GM12878 (cell line): Measurements from ENCODE around the gene ARIH2. TPM values are rescaled to one million over a fixed set of nuclear protein-coding genes. Genes with fewer than 3 reads are reported as not detected.
A peak's percentile ranks its signal among the peaks of the same experiment; 100 is the strongest.

ENCODE experiments used
- ATF3 ChIP-seq: IDR thresholded peaks from 2 replicates; pipeline ENCODE4 v1.6.1; 2011; ENCODE audit warnings: low read depth, mild to moderate bottlenecking, low read length, moderate library complexity, borderline replicate concordance; ENCODE audit errors: extremely low read depth
- CBX3 ChIP-seq: fragments of 200-600 bp; sonication (generic); IDR thresholded peaks from 2 replicates; pipeline ENCODE4 v1.6.1; 2016; ENCODE audit warnings: low read depth, borderline replicate concordance
- EGR1 ChIP-seq, 2 experiments: IDR thresholded peaks; 1 replicate in 1 of 2; 2 replicates in 1 of 2; pipeline ENCODE4 v1.6.1; 2011 to 2012; ENCODE audit warnings: low read depth in 2 of 2, low read length in 2 of 2, borderline replicate concordance in 1 of 2, mild to moderate bottlenecking in 1 of 2, moderate library complexity in 1 of 2
- EP300 ChIP-seq, 2 experiments: fragments of 150-350 bp in 1 of 2; IDR thresholded peaks; 2 replicates each; pipeline ENCODE4 v1.6.1; 2011 to 2012; ENCODE audit warnings: low read depth in 2 of 2, low read length in 2 of 2, borderline replicate concordance in 1 of 2, improper control_type of control experiment in 1 of 2, inconsistent platforms in 1 of 2; ENCODE audit not compliant: control insufficient read depth in 1 of 2
- FOS ChIP-seq: IDR thresholded peaks from 3 replicates; pipeline ENCODE4 v1.6.1; 2011; ENCODE audit warnings: borderline replicate concordance; ENCODE audit not compliant: insufficient read length; ENCODE audit errors: extremely low read depth
- FOXK2 ChIP-seq: fragments of 450-650 bp; IDR thresholded peaks from 2 replicates; pipeline ENCODE4 v1.6.1; 2017; ENCODE audit warnings: mild to moderate bottlenecking, moderate library complexity
- GATAD2B ChIP-seq: fragments of 450-650 bp; conservative IDR thresholded peaks from 2 replicates; pipeline ENCODE4 v1.6.1; 2017; ENCODE audit warnings: low read depth, mild to moderate bottlenecking, moderate library complexity
- HCFC1 ChIP-seq: fragments of 150-350 bp; IDR thresholded peaks from 2 replicates; pipeline ENCODE4 v1.6.1; 2014; ENCODE audit warnings: low read length
- IKZF1 ChIP-seq: fragments of 450-650 bp; conservative IDR thresholded peaks from 2 replicates; pipeline ENCODE4 v1.6.1; 2017; ENCODE audit warnings: antibody characterized with exemption, mild to moderate bottlenecking
- MEF2B ChIP-seq: fragments of 450-650 bp; IDR thresholded peaks from 2 replicates; pipeline ENCODE4 v1.6.1; 2018; ENCODE audit warnings: mild to moderate bottlenecking, moderate library complexity; ENCODE audit not compliant: partially characterized antibody, poor library complexity, severe bottlenecking
- MLLT1 ChIP-seq: fragments of 450-650 bp; IDR thresholded peaks from 2 replicates; pipeline ENCODE4 v1.6.1; 2016; ENCODE audit warnings: mild to moderate bottlenecking
- NR2C2 ChIP-seq: IDR thresholded peaks from 2 replicates; pipeline ENCODE4 v1.6.1; 2011; ENCODE audit warnings: borderline replicate concordance, low read depth; ENCODE audit not compliant: control insufficient read depth, insufficient read length
- POLR2A ChIP-seq: IDR thresholded peaks from 2 replicates; pipeline ENCODE4 v1.6.1; 2011; ENCODE audit warnings: low read depth, mild to moderate bottlenecking, low read length
- RAD21 ChIP-seq: IDR thresholded peaks from 2 replicates; pipeline ENCODE4 v1.6.1; 2011; ENCODE audit warnings: mild to moderate bottlenecking, low read depth, low read length, moderate library complexity; ENCODE audit not compliant: insufficient read depth
- SMARCA5 ChIP-seq: fragments of 450-650 bp; IDR thresholded peaks from 2 replicates; pipeline ENCODE4 v1.6.1; 2017; ENCODE audit warnings: mild to moderate bottlenecking
- SP1 ChIP-seq: IDR thresholded peaks from one replicate; pipeline ENCODE4 v1.6.1; 2011; ENCODE audit warnings: low read depth, low read length
- SPI1 ChIP-seq: IDR thresholded peaks from 2 replicates; pipeline ENCODE4 v1.6.1; 2011; ENCODE audit warnings: low read depth, mild to moderate bottlenecking, low read length, moderate library complexity, borderline replicate concordance; ENCODE audit not compliant: insufficient read depth
- SUPT20H ChIP-seq: IDR thresholded peaks from 2 replicates; pipeline ENCODE4 v1.6.1; 2011; ENCODE audit warnings: low read depth, mild to moderate bottlenecking, low read length, moderate library complexity, borderline replicate concordance; ENCODE audit not compliant: control insufficient read depth
- YY1 ChIP-seq: IDR thresholded peaks from 2 replicates; pipeline ENCODE4 v1.6.1; 2011; ENCODE audit warnings: low read depth, mild to moderate bottlenecking, low read length
- ZBED1 ChIP-seq: IDR thresholded peaks from 2 replicates; pipeline ENCODE4 v1.6.1; 2016; ENCODE audit warnings: borderline replicate concordance
- polyA plus RNA-seq, 11 experiments: library from polyadenylated mRNA; depleted of rRNA in 4 of 11; unstranded in 6 of 11; stranded (reverse) in 5 of 11; fragments of >200 nt; fragmentation: Nextera tagmentation in 4 of 11; fragmentation: Illumina TruSeq in 1 of 11; extraction: Ambion mirVana in 4 of 11; extraction: Trizol in 1 of 11; gene quantifications; 1 replicate in 1 of 11; 2 replicates in 10 of 11; pipeline versions ENCODE4 v1.2.1 to v1.2.3, GENCODE V29; 2011 to 2016; ENCODE audit warnings: inconsistent platforms in 2 of 11, missing spikeins in 2 of 11, low read depth in 1 of 11
- total RNA-seq, 4 experiments: library from RNA; depleted of rRNA in 3 of 4; stranded (reverse); fragments of >200 nt in 3 of 4; fragmentation: Illumina TruSeq in 1 of 4; extraction: Trizol in 1 of 4; gene quantifications; 2 replicates each; pipeline versions ENCODE4 v1.2.1 to v1.2.3, GENCODE V29; 2013 to 2021
- TF ChIP-seq, protein P1 (sequence below): fragments of 450-650 bp; IDR thresholded peaks from 2 replicates; pipeline ENCODE4 v1.6.1; 2017; ENCODE audit warnings: mild to moderate bottlenecking, moderate library complexity
- TF ChIP-seq, protein P2 (sequence below): fragments of 450-650 bp; conservative IDR thresholded peaks from 2 replicates; pipeline ENCODE4 v1.6.1; 2017; ENCODE audit warnings: mild to moderate bottlenecking, moderate library complexity

The ARIH2 gene
- total and polyA plus RNA-seq, 10 of the 15 experiments (the other 5 are each of a cell fraction or from before 2014, with no cell fraction given): 18.7 to 74.7 (median 63.7) TPM

DNA sequence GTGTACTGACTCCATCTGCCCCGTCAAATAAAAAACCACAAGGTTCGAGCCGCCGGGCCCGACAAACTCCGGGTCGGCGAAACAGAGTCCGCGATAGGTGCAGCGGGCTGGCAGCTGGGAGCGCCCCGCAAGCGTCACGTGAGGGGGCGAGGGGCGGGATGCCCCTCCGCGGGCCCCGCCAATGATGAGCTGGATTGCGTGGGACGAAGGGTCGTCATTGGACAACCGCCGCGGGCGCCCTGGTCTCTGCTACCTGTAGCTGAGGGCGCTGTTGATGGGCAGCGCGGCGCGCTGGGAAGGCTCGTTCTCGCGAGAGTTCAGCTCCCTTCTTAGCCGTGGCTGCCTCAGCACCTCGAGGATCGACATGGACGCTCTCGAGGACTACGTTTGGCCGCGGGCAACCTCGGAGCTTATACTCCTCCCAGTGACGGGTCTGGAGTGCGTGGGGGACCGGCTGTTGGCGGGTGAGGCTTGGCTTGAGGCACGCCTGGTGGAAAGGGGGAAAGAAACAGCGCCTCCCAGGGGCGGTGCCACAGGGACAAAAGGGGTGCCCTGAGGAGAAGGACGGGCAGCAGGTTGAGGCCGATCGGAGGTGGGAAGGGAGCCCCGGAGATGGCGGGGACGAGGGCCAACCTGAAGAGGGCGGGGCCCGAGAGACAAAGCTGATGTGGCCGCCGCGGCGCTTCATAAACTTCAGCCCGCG, 88.6 kb downstream of the ARIH2 start, which contains the start of gene WDR6 (continued):
- TF ChIP-seq SMARCA5 (peak; percentile 97), EGR1 (IDR thresholded peaks at IDR 0.05; ENCODE audit: borderline replicate concordance in 1 of 2, low read depth in 2 of 2, low read length in 2 of 2) (peak in 1 of 2 experiments; percentile 90; a peak in 2 of 3 replicates), RAD21 (no peak), FOXK2 (no peak; the same call in 1 of the 2 replicates), HCFC1 (peak; percentile 44), SP1 (peak; percentile 97), GATAD2B (no peak; the same call in 1 of the 2 replicates), ATF3 (peak; percentile 78; the same call in 1 of the 2 replicates), MEF2B (no peak), CBX3 (no peak), IKZF1 (peak; percentile 62), FOS (peak; percentile 68), NR2C2 (no peak), POLR2A (peak; percentile 99), SPI1 (no peak), ZBED1 (peak; percentile 30; the same call in 1 of the 2 replicates), YY1 (peak; percentile 87), EP300 (IDR thresholded peaks at IDR 0.05; ENCODE audit: borderline replicate concordance in 1 of 2, control insufficient read depth in 1 of 2, low read depth in 2 of 2, low read length in 2 of 2) (peak in 1 of 2 experiments; percentile 35; a peak in 1 of 4 replicates), MLLT1 (peak; percentile 82; the same call in 1 of the 2 replicates), SUPT20H (no peak)
- TF ChIP-seq, protein P1, sequence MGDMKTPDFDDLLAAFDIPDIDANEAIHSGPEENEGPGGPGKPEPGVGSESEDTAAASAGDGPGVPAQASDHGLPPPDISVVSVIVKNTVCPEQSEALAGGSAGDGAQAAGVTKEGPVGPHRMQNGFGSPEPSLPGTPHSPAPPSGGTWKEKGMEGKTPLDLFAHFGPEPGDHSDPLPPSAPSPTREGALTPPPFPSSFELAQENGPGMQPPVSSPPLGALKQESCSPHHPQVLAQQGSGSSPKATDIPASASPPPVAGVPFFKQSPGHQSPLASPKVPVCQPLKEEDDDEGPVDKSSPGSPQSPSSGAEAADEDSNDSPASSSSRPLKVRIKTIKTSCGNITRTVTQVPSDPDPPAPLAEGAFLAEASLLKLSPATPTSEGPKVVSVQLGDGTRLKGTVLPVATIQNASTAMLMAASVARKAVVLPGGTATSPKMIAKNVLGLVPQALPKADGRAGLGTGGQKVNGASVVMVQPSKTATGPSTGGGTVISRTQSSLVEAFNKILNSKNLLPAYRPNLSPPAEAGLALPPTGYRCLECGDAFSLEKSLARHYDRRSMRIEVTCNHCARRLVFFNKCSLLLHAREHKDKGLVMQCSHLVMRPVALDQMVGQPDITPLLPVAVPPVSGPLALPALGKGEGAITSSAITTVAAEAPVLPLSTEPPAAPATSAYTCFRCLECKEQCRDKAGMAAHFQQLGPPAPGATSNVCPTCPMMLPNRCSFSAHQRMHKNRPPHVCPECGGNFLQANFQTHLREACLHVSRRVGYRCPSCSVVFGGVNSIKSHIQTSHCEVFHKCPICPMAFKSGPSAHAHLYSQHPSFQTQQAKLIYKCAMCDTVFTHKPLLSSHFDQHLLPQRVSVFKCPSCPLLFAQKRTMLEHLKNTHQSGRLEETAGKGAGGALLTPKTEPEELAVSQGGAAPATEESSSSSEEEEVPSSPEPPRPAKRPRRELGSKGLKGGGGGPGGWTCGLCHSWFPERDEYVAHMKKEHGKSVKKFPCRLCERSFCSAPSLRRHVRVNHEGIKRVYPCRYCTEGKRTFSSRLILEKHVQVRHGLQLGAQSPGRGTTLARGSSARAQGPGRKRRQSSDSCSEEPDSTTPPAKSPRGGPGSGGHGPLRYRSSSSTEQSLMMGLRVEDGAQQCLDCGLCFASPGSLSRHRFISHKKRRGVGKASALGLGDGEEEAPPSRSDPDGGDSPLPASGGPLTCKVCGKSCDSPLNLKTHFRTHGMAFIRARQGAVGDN: peak; percentile 92
- TF ChIP-seq, protein P2, sequence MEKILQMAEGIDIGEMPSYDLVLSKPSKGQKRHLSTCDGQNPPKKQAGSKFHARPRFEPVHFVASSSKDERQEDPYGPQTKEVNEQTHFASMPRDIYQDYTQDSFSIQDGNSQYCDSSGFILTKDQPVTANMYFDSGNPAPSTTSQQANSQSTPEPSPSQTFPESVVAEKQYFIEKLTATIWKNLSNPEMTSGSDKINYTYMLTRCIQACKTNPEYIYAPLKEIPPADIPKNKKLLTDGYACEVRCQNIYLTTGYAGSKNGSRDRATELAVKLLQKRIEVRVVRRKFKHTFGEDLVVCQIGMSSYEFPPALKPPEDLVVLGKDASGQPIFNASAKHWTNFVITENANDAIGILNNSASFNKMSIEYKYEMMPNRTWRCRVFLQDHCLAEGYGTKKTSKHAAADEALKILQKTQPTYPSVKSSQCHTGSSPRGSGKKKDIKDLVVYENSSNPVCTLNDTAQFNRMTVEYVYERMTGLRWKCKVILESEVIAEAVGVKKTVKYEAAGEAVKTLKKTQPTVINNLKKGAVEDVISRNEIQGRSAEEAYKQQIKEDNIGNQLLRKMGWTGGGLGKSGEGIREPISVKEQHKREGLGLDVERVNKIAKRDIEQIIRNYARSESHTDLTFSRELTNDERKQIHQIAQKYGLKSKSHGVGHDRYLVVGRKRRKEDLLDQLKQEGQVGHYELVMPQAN: peak; percentile 78
